HEK293 (cell line): ENCODE results near the gene STARD9.
A peak's percentile ranks its signal among the peaks of the same experiment; 100 is the strongest.

Experiments
- EGR2 ChIP-seq: fragments of 450-650 bp; formaldehyde crosslinking; IDR thresholded peaks from 2 replicates; pipeline ENCODE4 v1.5.1; 2016; ENCODE audit warnings: low read depth, missing biosample characterization, missing genetic modification characterization
- HOXD13 ChIP-seq: sonication (generic); formaldehyde crosslinking; IDR thresholded peaks from 2 replicates; pipeline ENCODE4 v1.8.0; 2022; ENCODE audit warnings: missing genetic modification reagents, borderline replicate concordance
- OVOL3 ChIP-seq: fragments of 450-650 bp; formaldehyde crosslinking; IDR thresholded peaks from 2 replicates; pipeline ENCODE4 v1.5.1; 2016; ENCODE audit warnings: missing biosample characterization, missing genetic modification characterization
- PRDM1 ChIP-seq: fragments of 450-650 bp; formaldehyde crosslinking; IDR thresholded peaks from 2 replicates; pipeline ENCODE4; 2016; ENCODE audit warnings: missing biosample characterization, missing genetic modification characterization
- SP2 ChIP-seq: fragments of 450-650 bp; formaldehyde crosslinking; IDR thresholded peaks from 2 replicates; pipeline ENCODE4 v1.5.1; 2016; ENCODE audit warnings: missing biosample characterization, missing genetic modification characterization
- SP3 ChIP-seq: fragments of 450-650 bp; formaldehyde crosslinking; IDR thresholded peaks from 2 replicates; pipeline ENCODE4 v1.5.1; 2016; ENCODE audit warnings: missing biosample characterization, missing genetic modification characterization
- TCF7L2 ChIP-seq: IDR thresholded peaks from 2 replicates; pipeline ENCODE4 v1.6.1; 2011; ENCODE audit warnings: low read depth, mild to moderate bottlenecking, inconsistent platforms, low read length, moderate library complexity, borderline replicate concordance
- YY1 ChIP-seq: fragments of 450-650 bp; formaldehyde crosslinking; IDR thresholded peaks from 2 replicates; pipeline ENCODE4 v1.5.1; 2018; ENCODE audit warnings: missing biosample characterization, missing genetic modification characterization
- ZBTB21 ChIP-seq: fragments of 450-650 bp; formaldehyde crosslinking; IDR thresholded peaks from 2 replicates; pipeline ENCODE4 v1.5.1; 2017; ENCODE audit warnings: missing biosample characterization, missing genetic modification characterization
- ZFP69B ChIP-seq: fragments of 450-650 bp; formaldehyde crosslinking; IDR thresholded peaks from 2 replicates; pipeline ENCODE4 v1.5.1; 2016; ENCODE audit warnings: missing biosample characterization, missing genetic modification characterization
- ZNF146 ChIP-seq: fragments of 450-650 bp; formaldehyde crosslinking; IDR thresholded peaks from 2 replicates; pipeline ENCODE4 v1.5.1; 2016; ENCODE audit warnings: missing biosample characterization, missing genetic modification characterization
- ZNF184 ChIP-seq: fragments of 450-650 bp; IDR thresholded peaks from 2 replicates; pipeline ENCODE4 v1.5.1; 2018; ENCODE audit warnings: missing biosample characterization, mild to moderate bottlenecking, missing genetic modification characterization
- ZNF211 ChIP-seq: fragments of 450-650 bp; formaldehyde crosslinking; IDR thresholded peaks from 2 replicates; pipeline ENCODE4 v1.5.1; 2016; ENCODE audit warnings: low read depth, missing biosample characterization, missing genetic modification characterization
- ZNF221 ChIP-seq: fragments of 450-650 bp; formaldehyde crosslinking; IDR thresholded peaks from 2 replicates; pipeline ENCODE4 v1.5.1; 2017; ENCODE audit warnings: missing biosample characterization, missing genetic modification characterization, borderline replicate concordance
- ZNF223 ChIP-seq: fragments of 450-650 bp; formaldehyde crosslinking; IDR thresholded peaks from 2 replicates; pipeline ENCODE4 v1.5.1; 2016; ENCODE audit warnings: missing biosample characterization, missing genetic modification characterization
- ZNF514 ChIP-seq: fragments of 450-650 bp; formaldehyde crosslinking; IDR thresholded peaks from 2 replicates; pipeline ENCODE4 v1.5.1; 2016; ENCODE audit warnings: missing biosample characterization, missing genetic modification characterization
- ZNF521 ChIP-seq: fragments of 450-650 bp; formaldehyde crosslinking; IDR thresholded peaks from 2 replicates; pipeline ENCODE4 v1.5.1; 2017; ENCODE audit warnings: missing biosample characterization, mild to moderate bottlenecking, missing genetic modification characterization
- ZNF621 ChIP-seq: fragments of 450-650 bp; formaldehyde crosslinking; IDR thresholded peaks from 2 replicates; pipeline ENCODE4 v1.5.1; 2017; ENCODE audit warnings: missing biosample characterization, missing genetic modification characterization
- ZNF626 ChIP-seq: fragments of 450-650 bp; sonication (Bioruptor Pico); formaldehyde crosslinking; IDR thresholded peaks from 2 replicates; pipeline ENCODE4 v1.5.1; 2018; ENCODE audit warnings: missing biosample characterization, missing genetic modification characterization, inconsistent platforms
- ZNF670 ChIP-seq: fragments of 450-650 bp; formaldehyde crosslinking; IDR thresholded peaks from 2 replicates; pipeline ENCODE4 v1.5.1; 2016; ENCODE audit warnings: missing biosample characterization, missing genetic modification characterization, low read depth
- ZNF701 ChIP-seq: fragments of 450-650 bp; formaldehyde crosslinking; IDR thresholded peaks from 2 replicates; pipeline ENCODE4 v1.5.1; 2016; ENCODE audit warnings: missing biosample characterization, missing genetic modification characterization
- ZNF776 ChIP-seq: fragments of 450-650 bp; formaldehyde crosslinking; IDR thresholded peaks from 2 replicates; pipeline ENCODE4 v1.5.0; 2017; ENCODE audit warnings: missing biosample characterization, missing genetic modification characterization, borderline replicate concordance
- ZNF785 ChIP-seq: fragments of 450-650 bp; formaldehyde crosslinking; IDR thresholded peaks from 2 replicates; pipeline ENCODE4 v1.5.1; 2016; ENCODE audit warnings: missing biosample characterization, missing genetic modification characterization
- ZNF837 ChIP-seq: fragments of 450-650 bp; formaldehyde crosslinking; IDR thresholded peaks from 2 replicates; pipeline ENCODE4 v1.5.1; 2016; ENCODE audit warnings: missing biosample characterization, missing genetic modification characterization
- ZSCAN23 ChIP-seq: fragments of 450-650 bp; formaldehyde crosslinking; IDR thresholded peaks from 2 replicates; pipeline ENCODE4 v1.5.1; 2016; ENCODE audit warnings: missing biosample characterization, missing genetic modification characterization
- TF ChIP-seq, protein P1 (sequence below): fragments of 450-650 bp; formaldehyde crosslinking; IDR thresholded peaks from 2 replicates; pipeline ENCODE4 v1.5.1; 2017; ENCODE audit warnings: missing biosample characterization, missing genetic modification characterization
- TF ChIP-seq, protein P2 (sequence below): fragments of 450-650 bp; formaldehyde crosslinking; optimal IDR thresholded peaks from 2 replicates; pipeline ENCODE3; 2016; ENCODE audit warnings: missing biosample characterization, mild to moderate bottlenecking, missing genetic modification characterization
- TF ChIP-seq, protein P3 (sequence below): fragments of 450-650 bp; formaldehyde crosslinking; IDR thresholded peaks from 2 replicates; pipeline ENCODE4 v1.5.1; 2016; ENCODE audit warnings: missing biosample characterization, missing genetic modification characterization
- TF ChIP-seq, protein P4 (sequence below): fragments of 450-650 bp; formaldehyde crosslinking; IDR thresholded peaks from 2 replicates; pipeline ENCODE4 v1.5.1; 2016; ENCODE audit warnings: missing biosample characterization, missing genetic modification characterization
- TF ChIP-seq, protein P5 (sequence below): fragments of 450-650 bp; formaldehyde crosslinking; IDR thresholded peaks from 2 replicates; pipeline ENCODE4 v1.5.1; 2016; ENCODE audit warnings: missing biosample characterization, missing genetic modification characterization
- TF ChIP-seq, protein P6 (sequence below): fragments of 450-650 bp; formaldehyde crosslinking; IDR thresholded peaks from 2 replicates; pipeline ENCODE4 v1.5.1; 2016; ENCODE audit warnings: missing biosample characterization, missing genetic modification characterization, low read depth

The STARD9 gene

DNA sequence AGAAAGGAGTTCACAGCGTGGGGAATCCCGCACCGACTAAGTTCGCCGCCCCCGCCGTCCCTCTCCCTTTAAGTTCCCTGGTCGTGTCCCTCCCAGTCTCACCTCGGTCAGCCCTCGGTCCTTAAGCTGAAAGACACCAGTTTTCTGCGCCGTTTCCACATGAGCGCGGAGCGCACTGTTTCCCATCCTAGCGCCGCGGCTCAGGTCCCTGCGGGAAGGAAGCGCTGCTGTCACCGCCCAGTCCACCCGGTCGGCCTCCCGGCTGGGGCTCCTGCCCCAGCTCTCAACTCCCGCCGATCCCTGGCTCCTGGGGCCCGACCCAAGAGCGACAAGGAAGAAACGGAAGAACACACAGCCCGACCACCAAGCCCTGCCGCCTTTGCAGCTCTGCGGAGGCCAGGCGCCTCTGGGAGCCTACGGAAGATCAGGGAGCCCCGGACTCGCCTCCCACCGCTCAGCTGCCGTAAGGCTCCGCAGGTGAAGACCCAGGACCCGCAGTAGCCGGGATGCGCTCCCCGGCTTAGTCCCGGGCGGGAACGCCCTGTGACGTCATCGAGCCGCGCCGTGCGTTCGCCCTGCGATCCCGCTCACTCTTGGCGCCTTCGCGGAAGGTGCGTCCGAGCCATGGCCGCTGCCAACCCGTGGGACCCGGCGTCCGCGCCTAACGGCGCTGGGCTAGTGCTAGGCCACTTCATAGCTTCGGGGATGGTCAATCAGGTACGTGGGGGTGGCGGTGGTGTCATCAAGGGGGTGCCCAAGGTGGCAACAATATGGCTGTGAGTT lies 27.0 kb upstream of the STARD9 start, which contains the start of the genes HAUS2 and LRRC57 (continued):
- no peak for TF ChIP-seq ZNF776
- TF ChIP-seq SP2 (tag by site-specific recombination) = peak; percentile 67
- TF ChIP-seq EGR2 (tag by site-specific recombination) = no peak
- TF ChIP-seq, protein P1, sequence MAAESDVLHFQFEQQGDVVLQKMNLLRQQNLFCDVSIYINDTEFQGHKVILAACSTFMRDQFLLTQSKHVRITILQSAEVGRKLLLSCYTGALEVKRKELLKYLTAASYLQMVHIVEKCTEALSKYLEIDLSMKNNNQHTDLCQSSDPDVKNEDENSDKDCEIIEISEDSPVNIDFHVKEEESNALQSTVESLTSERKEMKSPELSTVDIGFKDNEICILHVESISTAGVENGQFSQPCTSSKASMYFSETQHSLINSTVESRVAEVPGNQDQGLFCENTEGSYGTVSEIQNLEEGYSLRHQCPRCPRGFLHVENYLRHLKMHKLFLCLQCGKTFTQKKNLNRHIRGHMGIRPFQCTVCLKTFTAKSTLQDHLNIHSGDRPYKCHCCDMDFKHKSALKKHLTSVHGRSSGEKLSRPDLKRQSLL (tag by site-specific recombination) = no peak
- TF ChIP-seq ZNF701 = no peak
- TF ChIP-seq ZNF514 = no peak
- TF ChIP-seq ZBTB21 (tag by site-specific recombination) = peak; percentile 86
- TF ChIP-seq ZNF670 (tag by site-specific recombination) = no peak
- TF ChIP-seq YY1 (tag by site-specific recombination) = peak; percentile 78
- TF ChIP-seq ZNF146 (tag by site-specific recombination) = no peak; the same call in 1 of the 2 replicates
- TF ChIP-seq, protein P2, sequence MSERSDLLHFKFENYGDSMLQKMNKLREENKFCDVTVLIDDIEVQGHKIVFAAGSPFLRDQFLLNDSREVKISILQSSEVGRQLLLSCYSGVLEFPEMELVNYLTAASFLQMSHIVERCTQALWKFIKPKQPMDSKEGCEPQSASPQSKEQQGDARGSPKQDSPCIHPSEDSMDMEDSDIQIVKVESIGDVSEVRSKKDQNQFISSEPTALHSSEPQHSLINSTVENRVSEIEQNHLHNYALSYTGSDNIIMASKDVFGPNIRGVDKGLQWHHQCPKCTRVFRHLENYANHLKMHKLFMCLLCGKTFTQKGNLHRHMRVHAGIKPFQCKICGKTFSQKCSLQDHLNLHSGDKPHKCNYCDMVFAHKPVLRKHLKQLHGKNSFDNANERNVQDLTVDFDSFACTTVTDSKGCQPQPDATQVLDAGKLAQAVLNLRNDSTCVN (tag by site-specific recombination) = peak; percentile 80
- TF ChIP-seq, protein P3, sequence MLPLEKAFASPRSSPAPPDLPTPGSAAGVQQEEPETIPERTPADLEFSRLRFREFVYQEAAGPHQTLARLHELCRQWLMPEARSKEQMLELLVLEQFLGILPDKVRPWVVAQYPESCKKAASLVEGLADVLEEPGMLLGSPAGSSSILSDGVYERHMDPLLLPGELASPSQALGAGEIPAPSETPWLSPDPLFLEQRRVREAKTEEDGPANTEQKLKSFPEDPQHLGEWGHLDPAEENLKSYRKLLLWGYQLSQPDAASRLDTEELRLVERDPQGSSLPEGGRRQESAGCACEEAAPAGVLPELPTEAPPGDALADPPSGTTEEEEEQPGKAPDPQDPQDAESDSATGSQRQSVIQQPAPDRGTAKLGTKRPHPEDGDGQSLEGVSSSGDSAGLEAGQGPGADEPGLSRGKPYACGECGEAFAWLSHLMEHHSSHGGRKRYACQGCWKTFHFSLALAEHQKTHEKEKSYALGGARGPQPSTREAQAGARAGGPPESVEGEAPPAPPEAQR (tag by site-specific recombination) = no peak
- no peak for TF ChIP-seq ZNF521 (tag by site-specific recombination)
- TF ChIP-seq ZNF785 (tag by site-specific recombination) = no peak
- TF ChIP-seq ZSCAN23 (tag by site-specific recombination) = no peak
- no peak for TF ChIP-seq ZNF626 (tag by site-specific recombination)
- TF ChIP-seq ZNF221 (tag by site-specific recombination) = no peak
- no peak for TF ChIP-seq ZNF211
- no peak for TF ChIP-seq ZNF223 (tag by site-specific recombination)
- TF ChIP-seq ZNF837 (tag by site-specific recombination) = no peak
- TF ChIP-seq, protein P4, sequence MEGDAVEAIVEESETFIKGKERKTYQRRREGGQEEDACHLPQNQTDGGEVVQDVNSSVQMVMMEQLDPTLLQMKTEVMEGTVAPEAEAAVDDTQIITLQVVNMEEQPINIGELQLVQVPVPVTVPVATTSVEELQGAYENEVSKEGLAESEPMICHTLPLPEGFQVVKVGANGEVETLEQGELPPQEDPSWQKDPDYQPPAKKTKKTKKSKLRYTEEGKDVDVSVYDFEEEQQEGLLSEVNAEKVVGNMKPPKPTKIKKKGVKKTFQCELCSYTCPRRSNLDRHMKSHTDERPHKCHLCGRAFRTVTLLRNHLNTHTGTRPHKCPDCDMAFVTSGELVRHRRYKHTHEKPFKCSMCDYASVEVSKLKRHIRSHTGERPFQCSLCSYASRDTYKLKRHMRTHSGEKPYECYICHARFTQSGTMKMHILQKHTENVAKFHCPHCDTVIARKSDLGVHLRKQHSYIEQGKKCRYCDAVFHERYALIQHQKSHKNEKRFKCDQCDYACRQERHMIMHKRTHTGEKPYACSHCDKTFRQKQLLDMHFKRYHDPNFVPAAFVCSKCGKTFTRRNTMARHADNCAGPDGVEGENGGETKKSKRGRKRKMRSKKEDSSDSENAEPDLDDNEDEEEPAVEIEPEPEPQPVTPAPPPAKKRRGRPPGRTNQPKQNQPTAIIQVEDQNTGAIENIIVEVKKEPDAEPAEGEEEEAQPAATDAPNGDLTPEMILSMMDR (tag by site-specific recombination) = 0 out of 2 replicates have a peak, but pooled peaks have one; percentile 11
- TF ChIP-seq PRDM1 (tag by site-specific recombination) = no peak
- TF ChIP-seq OVOL3 = peak; percentile 23; the same call in 1 of the 2 replicates
- TF ChIP-seq ZNF184 = no peak
- peak; percentile 51; the same call in 1 of the 2 replicates for TF ChIP-seq ZFP69B
- TF ChIP-seq, protein P5, sequence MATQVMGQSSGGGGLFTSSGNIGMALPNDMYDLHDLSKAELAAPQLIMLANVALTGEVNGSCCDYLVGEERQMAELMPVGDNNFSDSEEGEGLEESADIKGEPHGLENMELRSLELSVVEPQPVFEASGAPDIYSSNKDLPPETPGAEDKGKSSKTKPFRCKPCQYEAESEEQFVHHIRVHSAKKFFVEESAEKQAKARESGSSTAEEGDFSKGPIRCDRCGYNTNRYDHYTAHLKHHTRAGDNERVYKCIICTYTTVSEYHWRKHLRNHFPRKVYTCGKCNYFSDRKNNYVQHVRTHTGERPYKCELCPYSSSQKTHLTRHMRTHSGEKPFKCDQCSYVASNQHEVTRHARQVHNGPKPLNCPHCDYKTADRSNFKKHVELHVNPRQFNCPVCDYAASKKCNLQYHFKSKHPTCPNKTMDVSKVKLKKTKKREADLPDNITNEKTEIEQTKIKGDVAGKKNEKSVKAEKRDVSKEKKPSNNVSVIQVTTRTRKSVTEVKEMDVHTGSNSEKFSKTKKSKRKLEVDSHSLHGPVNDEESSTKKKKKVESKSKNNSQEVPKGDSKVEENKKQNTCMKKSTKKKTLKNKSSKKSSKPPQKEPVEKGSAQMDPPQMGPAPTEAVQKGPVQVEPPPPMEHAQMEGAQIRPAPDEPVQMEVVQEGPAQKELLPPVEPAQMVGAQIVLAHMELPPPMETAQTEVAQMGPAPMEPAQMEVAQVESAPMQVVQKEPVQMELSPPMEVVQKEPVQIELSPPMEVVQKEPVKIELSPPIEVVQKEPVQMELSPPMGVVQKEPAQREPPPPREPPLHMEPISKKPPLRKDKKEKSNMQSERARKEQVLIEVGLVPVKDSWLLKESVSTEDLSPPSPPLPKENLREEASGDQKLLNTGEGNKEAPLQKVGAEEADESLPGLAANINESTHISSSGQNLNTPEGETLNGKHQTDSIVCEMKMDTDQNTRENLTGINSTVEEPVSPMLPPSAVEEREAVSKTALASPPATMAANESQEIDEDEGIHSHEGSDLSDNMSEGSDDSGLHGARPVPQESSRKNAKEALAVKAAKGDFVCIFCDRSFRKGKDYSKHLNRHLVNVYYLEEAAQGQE (tag by site-specific recombination) = no peak
- no peak for TF ChIP-seq ZNF621 (tag by site-specific recombination)
- TF ChIP-seq, protein P6, sequence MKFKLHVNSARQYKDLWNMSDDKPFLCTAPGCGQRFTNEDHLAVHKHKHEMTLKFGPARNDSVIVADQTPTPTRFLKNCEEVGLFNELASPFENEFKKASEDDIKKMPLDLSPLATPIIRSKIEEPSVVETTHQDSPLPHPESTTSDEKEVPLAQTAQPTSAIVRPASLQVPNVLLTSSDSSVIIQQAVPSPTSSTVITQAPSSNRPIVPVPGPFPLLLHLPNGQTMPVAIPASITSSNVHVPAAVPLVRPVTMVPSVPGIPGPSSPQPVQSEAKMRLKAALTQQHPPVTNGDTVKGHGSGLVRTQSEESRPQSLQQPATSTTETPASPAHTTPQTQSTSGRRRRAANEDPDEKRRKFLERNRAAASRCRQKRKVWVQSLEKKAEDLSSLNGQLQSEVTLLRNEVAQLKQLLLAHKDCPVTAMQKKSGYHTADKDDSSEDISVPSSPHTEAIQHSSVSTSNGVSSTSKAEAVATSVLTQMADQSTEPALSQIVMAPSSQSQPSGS = peak; percentile 98
- peak; percentile 64 for TF ChIP-seq SP3 (tag by site-specific recombination)
- TF ChIP-seq HOXD13 (CRISPR knock-in tag) = no peak
- no peak for TF ChIP-seq TCF7L2
